ENCODE measurements around the gene NPC1. TPM values are rescaled to one million over a fixed set of nuclear protein-coding genes. Genes with fewer than 3 reads are reported as not detected.

Gene NPC1
- total RNA-seq, 1 experiment from 2014 or later: 51.6 TPM

DNA sequence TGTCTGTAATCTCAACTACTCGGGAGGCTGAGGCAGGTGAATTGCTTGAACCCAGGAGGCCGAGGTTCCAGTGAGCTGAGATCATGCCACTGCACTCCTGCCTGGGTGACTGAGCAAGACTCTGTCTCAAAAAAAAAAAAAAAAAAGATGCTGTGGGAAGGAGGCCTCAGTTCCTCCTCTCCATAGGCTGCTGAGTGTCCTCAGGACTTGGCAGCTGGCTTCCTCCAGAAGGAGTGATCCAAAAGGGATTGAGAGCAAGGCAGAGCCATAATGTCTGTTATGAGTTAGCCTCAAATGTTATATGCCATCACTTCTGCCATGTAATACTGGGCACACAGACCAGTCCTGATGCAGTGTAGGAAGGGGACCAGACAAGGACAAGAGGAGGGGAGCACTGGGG lies 6.6 kb upstream of the NPC1 start:
- Histone ChIP-seq H2AFZ (ENCODE audit: low read depth, low read length, poor library complexity, severe bottlenecking) (no peak overlapping the region), H4K20me1 (ENCODE audit: insufficient read depth) (no peaks in the 10 kb centered on the region), H3K9me2 (ENCODE audit: insufficient read depth) (no peaks in the 10 kb centered on the region), H3K27me3 (ENCODE audit: insufficient read depth, low read length) (no peaks in the 10 kb centered on the region), H3K9me3 (ENCODE audit: control insufficient read depth in 1 of 2, insufficient read depth in 1 of 2, low read depth in 1 of 2, low read length in 2 of 2) (no peaks in the 10 kb centered on the region), H3K4me3 (replicated peaks in 1 of 2; ENCODE audit: low read depth in 1 of 2, low read length in 2 of 2) (no peak overlapping the region), H3K27ac (ENCODE audit: low read depth, low read length) (no peak overlapping the region), H3K36me3 (ENCODE audit: control insufficient read depth in 1 of 2, insufficient read depth in 2 of 2, low read length in 2 of 2) (no peaks in the 10 kb centered on the region), H3K4me1 (ENCODE audit: control insufficient read depth in 1 of 2, insufficient read depth in 2 of 2, low read length in 2 of 2) (peaks cover 3 to 7% of the 10 kb centered on the region in 2 experiments; a peak in 3 of 4 replicates), H3K9ac (ENCODE audit: low read length) (no peak overlapping the region), H3K4me2 (ENCODE audit: low read length) (no peak overlapping the region), H3K79me2 (ENCODE audit: insufficient read depth, low read length) (no peaks in the 10 kb centered on the region)
- ChIA-PET CTCF (no interaction called here), RAD21 (ENCODE audit: low non-redundant PET in 1 of 2, low total read pairs in 2 of 2, uncharacterized antibody in 2 of 2, unreplicated experiment in 2 of 2) (no interaction called here), POLR2A (no interaction called here)
- ATAC-seq (no peak), DNase-seq (ENCODE audit: low read depth, low spot score) (no peak)
- intact Hi-C loops (cut with micrococcal nuclease): no loop called here
- TF ChIP-seq CBX3 (IDR thresholded peaks at IDR 0.05; ENCODE audit: low read depth) (no peak), FOSL1 (IDR thresholded peaks at IDR 0.05; ENCODE audit: low read depth) (no peak), SP1 (IDR thresholded peaks at IDR 0.05; ENCODE audit: low read depth) (no peak), EZH2 (IDR thresholded peaks at IDR 0.05) (no peak), YY1 (IDR thresholded peaks at IDR 0.05; ENCODE audit: extremely low read depth, insufficient replicate concordance, low read depth, low read length) (no peak), SIN3A (IDR thresholded peaks at IDR 0.05; ENCODE audit: low read depth) (no peak), JUND (IDR thresholded peaks at IDR 0.05) (no peak), ELF1 (IDR thresholded peaks at IDR 0.05; ENCODE audit: borderline replicate concordance, low read depth) (no peak)
- TF ChIP-seq, protein P1, sequence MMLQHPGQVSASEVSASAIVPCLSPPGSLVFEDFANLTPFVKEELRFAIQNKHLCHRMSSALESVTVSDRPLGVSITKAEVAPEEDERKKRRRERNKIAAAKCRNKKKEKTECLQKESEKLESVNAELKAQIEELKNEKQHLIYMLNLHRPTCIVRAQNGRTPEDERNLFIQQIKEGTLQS (IDR thresholded peaks at IDR 0.05): no peak
- BruUV-seq (replicated peaks): no TSS peak

DNA sequence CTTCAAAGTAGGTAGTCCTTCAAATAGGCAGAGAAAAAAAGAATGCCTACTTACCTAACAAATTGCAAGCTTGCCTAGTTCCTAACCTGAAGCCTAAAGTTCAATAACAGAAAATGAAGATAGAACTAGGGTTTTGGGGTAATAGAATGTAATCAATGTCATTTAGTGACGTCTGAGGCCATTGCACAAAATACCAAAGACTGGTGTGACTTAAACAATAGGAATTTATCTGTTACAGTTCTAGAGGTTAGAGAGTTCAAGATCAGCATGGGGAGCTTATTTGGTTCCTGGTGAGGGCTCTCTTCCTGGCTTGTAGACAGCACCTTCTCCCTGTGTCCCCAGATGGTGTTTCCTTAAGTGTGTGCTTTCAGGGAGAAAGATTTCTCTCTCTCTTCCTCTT lies 4.7 kb upstream of the NPC1 start:
- Histone ChIP-seq H3K9me2 (ENCODE audit: insufficient read depth) (no peaks in the 10 kb centered on the region), H3K79me2 (ENCODE audit: insufficient read depth, low read length) (peaks cover under 1% of the 10 kb centered on the region; the same call in 1 of the 2 replicates), H3K36me3 (ENCODE audit: control insufficient read depth in 1 of 2, insufficient read depth in 2 of 2, low read length in 2 of 2) (no peaks in the 10 kb centered on the region), H3K27me3 (ENCODE audit: insufficient read depth, low read length) (no peaks in the 10 kb centered on the region), H3K4me3 (replicated peaks in 1 of 2; ENCODE audit: low read depth in 1 of 2, low read length in 2 of 2) (no peak overlapping the region), H4K20me1 (ENCODE audit: insufficient read depth) (no peaks in the 10 kb centered on the region), H3K27ac (ENCODE audit: low read depth, low read length) (no peak overlapping the region), H2AFZ (ENCODE audit: low read depth, low read length, poor library complexity, severe bottlenecking) (no peak overlapping the region), H3K4me2 (ENCODE audit: low read length) (0 out of 2 replicates have a peak overlapping the region, but pooled peaks have one; percentile 1), H3K9me3 (ENCODE audit: control insufficient read depth in 1 of 2, insufficient read depth in 1 of 2, low read depth in 1 of 2, low read length in 2 of 2) (no peaks in the 10 kb centered on the region), H3K9ac (ENCODE audit: low read length) (no peak overlapping the region), H3K4me1 (ENCODE audit: control insufficient read depth in 1 of 2, insufficient read depth in 2 of 2, low read length in 2 of 2) (peaks cover 8 to 13% of the 10 kb centered on the region in 2 experiments)
- RAD21 ChIA-PET (ENCODE audit: low non-redundant PET in 1 of 2, low total read pairs in 2 of 2, uncharacterized antibody in 2 of 2, unreplicated experiment in 2 of 2): no interaction called here
- no TSS peak for BruUV-seq (replicated peaks)
- intact Hi-C loops (cut with micrococcal nuclease): no loop called here
- CTCF ChIA-PET: interaction anchor here (2.7 kb wide), 1 partner anchor 112 kb away, joined by 8 read pairs; no protein-coding TSS in a partner anchor
- POLR2A ChIA-PET: no interaction called here
- DNase-seq (ENCODE audit: low read depth, low spot score) (no peak), ATAC-seq (no peak)
- no peak for TF ChIP-seq CBX3 (IDR thresholded peaks at IDR 0.05; ENCODE audit: low read depth)
- no peak for TF ChIP-seq TCF7L2 (IDR thresholded peaks at IDR 0.05; ENCODE audit: borderline replicate concordance, extremely low read depth, insufficient read depth, insufficient read length)
- TF ChIP-seq EZH2phosphoT487 (IDR thresholded peaks at IDR 0.05; ENCODE audit: borderline replicate concordance): no peak
- TF ChIP-seq FOSL1 (IDR thresholded peaks at IDR 0.05; ENCODE audit: low read depth): no peak
- TF ChIP-seq SRF (IDR thresholded peaks at IDR 0.05; ENCODE audit: low read depth): no peak
- no peak for TF ChIP-seq POLR2AphosphoS5 (IDR thresholded peaks at IDR 0.05; ENCODE audit: low read depth, low read length)
- TF ChIP-seq POLR2A (IDR thresholded peaks at IDR 0.05; ENCODE audit: borderline replicate concordance, extremely low read depth, insufficient read depth, insufficient read length): no peak
- no peak for TF ChIP-seq ZNF274 (IDR thresholded peaks at IDR 0.05; ENCODE audit: low read depth, low read length)
- TF ChIP-seq, protein P1 (IDR thresholded peaks at IDR 0.05): no peak
- no peak for TF ChIP-seq EZH2 (IDR thresholded peaks at IDR 0.05)
- TF ChIP-seq, protein P2, sequence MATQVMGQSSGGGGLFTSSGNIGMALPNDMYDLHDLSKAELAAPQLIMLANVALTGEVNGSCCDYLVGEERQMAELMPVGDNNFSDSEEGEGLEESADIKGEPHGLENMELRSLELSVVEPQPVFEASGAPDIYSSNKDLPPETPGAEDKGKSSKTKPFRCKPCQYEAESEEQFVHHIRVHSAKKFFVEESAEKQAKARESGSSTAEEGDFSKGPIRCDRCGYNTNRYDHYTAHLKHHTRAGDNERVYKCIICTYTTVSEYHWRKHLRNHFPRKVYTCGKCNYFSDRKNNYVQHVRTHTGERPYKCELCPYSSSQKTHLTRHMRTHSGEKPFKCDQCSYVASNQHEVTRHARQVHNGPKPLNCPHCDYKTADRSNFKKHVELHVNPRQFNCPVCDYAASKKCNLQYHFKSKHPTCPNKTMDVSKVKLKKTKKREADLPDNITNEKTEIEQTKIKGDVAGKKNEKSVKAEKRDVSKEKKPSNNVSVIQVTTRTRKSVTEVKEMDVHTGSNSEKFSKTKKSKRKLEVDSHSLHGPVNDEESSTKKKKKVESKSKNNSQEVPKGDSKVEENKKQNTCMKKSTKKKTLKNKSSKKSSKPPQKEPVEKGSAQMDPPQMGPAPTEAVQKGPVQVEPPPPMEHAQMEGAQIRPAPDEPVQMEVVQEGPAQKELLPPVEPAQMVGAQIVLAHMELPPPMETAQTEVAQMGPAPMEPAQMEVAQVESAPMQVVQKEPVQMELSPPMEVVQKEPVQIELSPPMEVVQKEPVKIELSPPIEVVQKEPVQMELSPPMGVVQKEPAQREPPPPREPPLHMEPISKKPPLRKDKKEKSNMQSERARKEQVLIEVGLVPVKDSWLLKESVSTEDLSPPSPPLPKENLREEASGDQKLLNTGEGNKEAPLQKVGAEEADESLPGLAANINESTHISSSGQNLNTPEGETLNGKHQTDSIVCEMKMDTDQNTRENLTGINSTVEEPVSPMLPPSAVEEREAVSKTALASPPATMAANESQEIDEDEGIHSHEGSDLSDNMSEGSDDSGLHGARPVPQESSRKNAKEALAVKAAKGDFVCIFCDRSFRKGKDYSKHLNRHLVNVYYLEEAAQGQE (IDR thresholded peaks at IDR 0.05; ENCODE audit: low read depth): no peak
- no peak for TF ChIP-seq RAD21 (IDR thresholded peaks at IDR 0.05; ENCODE audit: low read depth)
- TF ChIP-seq YY1 (IDR thresholded peaks at IDR 0.05; ENCODE audit: extremely low read depth, insufficient replicate concordance, low read depth, low read length): no peak
- TF ChIP-seq ZFX (IDR thresholded peaks at IDR 0.05): no peak
